T-helper 1 cell treated with Interleukin-12 subunit alpha and Interleukin-12 subunit beta and Interleukin-4 antibody, amounts not matched to agents 30 μg/mL and 1 μg/mL, for 36 hours (primary cell): ENCODE results near the gene INPP5K.

ENCODE experiments used
- H3K27ac Mint-ChIP-seq: one replicate; pipeline ENCODE4 v1.8.0; 2021; ENCODE audit warnings: mild to moderate bottlenecking, mixed read lengths
- H3K27me3 Mint-ChIP-seq: one replicate; pipeline ENCODE4 v1.8.0; 2021; ENCODE audit warnings: low read depth, mixed read lengths
- H3K36me3 Mint-ChIP-seq: one replicate; pipeline ENCODE4 v1.8.0; 2021; ENCODE audit warnings: low read depth, mixed read lengths
- H3K4me1 Mint-ChIP-seq: one replicate; pipeline ENCODE4 v1.8.0; 2021; ENCODE audit warnings: low read depth, mixed read lengths
- H3K4me3 Mint-ChIP-seq: one replicate; pipeline ENCODE4 v1.8.0; 2021; ENCODE audit warnings: mild to moderate bottlenecking, moderate library complexity, mixed read lengths
- H3K9me3 Mint-ChIP-seq: one replicate; pipeline ENCODE4 v1.8.0; 2021; ENCODE audit warnings: mixed read lengths

The INPP5K gene

DNA sequence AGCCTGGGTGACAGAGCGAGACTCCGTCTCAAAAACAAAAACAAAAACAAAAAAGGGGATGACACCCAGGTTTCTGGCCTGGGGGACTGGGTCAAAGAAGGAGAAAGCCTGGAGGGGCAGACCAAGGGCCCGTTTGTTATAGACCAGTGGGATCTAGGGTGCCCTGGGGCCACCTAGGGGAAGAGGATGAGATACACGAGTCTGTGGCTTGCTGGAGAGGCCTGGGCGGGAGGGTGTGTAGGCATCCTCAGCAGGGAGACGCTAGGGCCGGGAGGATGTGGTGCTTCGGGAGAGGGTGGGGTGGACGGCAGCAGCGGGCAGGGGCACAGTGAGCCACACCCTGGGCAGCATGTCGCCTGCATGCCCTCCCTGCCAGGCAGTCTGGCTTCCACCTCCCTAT is 43.2 kb downstream of the INPP5K start:
- H3K9me3 Mint-ChIP-seq, result no peaks in the 10 kb centered on the region
- peaks cover 14% of the 10 kb centered on the region for H3K4me1 Mint-ChIP-seq
- no peak overlapping the region for H3K4me3 Mint-ChIP-seq
- peaks cover 22% of the 10 kb centered on the region for H3K36me3 Mint-ChIP-seq
- no peak overlapping the region for H3K27ac Mint-ChIP-seq
- no peaks in the 10 kb centered on the region for H3K27me3 Mint-ChIP-seq

- H3K27ac Mint-ChIP-seq, result no peak overlapping the region
- peaks cover 27% of the 10 kb centered on the region for H3K36me3 Mint-ChIP-seq
- peaks cover 14% of the 10 kb centered on the region for H3K4me1 Mint-ChIP-seq
- no peaks in the 10 kb centered on the region for H3K27me3 Mint-ChIP-seq
- H3K9me3 Mint-ChIP-seq, result no peaks in the 10 kb centered on the region
- H3K4me3 Mint-ChIP-seq, result no peak overlapping the region
These were observed 44.2 kb downstream of the INPP5K start for GRCh38 chr17:1471911-1472821.

DNA sequence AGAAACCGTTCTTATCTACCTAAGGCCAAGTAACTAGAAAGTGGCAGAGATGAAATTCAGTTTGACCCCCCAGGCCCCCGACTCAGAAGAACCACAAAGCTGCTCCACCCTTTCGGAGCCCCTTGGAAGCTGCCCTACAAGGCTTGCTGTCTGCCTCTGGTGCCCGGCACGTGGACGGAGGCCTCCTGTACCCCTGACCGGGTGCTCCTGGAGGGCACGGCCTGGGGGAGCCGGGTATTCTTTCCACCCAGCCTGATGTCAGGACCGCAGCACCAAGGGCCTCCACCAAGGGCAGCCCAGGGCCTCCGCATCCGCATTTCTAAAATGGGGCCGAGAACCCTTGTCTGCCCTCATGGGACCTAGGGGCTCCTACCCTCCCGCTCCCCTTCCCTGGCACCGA is 44.9 kb downstream of the INPP5K start:
- H3K27me3 Mint-ChIP-seq, result no peaks in the 10 kb centered on the region
- peaks cover 27% of the 10 kb centered on the region for H3K36me3 Mint-ChIP-seq
- H3K27ac Mint-ChIP-seq, result no peak overlapping the region
- no peak overlapping the region for H3K4me3 Mint-ChIP-seq
- H3K4me1 Mint-ChIP-seq, result peaks cover 14% of the 10 kb centered on the region
- no peaks in the 10 kb centered on the region for H3K9me3 Mint-ChIP-seq

DNA sequence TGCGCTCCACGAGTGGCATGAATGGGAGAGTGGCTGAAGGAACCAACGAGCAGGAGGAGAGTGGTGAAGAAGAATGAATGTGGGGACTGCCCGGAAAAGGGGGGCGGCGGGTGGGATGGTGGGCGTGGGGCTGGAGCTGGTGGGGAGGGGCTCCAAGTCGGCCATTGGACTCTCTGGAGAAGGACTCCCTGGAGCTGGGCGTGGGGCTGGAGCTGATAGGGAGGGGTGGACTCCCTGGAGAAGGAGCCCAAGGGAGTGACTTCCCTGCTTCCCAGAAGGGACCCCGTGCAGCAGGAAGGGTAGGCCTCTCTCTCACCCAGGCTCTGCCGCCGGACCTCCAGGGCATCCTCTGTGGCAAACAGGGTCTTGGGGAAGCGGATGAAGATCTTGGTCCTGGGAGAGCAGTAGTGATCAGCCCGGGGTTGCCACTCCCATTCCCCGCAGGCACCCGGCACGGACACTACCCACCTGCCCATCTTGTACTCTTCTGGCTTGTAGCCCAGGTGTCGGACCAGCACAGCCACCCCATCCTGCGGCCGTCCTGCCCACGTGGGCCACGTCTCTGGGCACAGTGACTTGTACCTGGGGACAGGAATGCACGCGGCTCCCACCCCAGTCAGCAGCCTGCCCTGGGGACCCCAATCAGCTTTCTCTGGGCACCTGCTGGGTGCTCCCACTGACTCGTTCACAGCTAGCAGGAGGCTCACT is 45.5 kb downstream of the INPP5K start:
- Mint-ChIP-seq H3K4me3 (no peak overlapping the region), H3K36me3 (peaks cover 27% of the 10 kb centered on the region), H3K27ac (no peak overlapping the region), H3K27me3 (no peaks in the 10 kb centered on the region), H3K4me1 (peaks cover 14% of the 10 kb centered on the region), H3K9me3 (no peaks in the 10 kb centered on the region)

GRCh38 chr17:1470071-1470754 is 46.2 kb downstream of the INPP5K start:
- H3K9me3 Mint-ChIP-seq, result no peaks in the 10 kb centered on the region
- peaks cover 24% of the 10 kb centered on the region for H3K36me3 Mint-ChIP-seq
- H3K27me3 Mint-ChIP-seq, result no peaks in the 10 kb centered on the region
- peaks cover 14% of the 10 kb centered on the region for H3K4me1 Mint-ChIP-seq
- H3K27ac Mint-ChIP-seq, result no peak overlapping the region
- no peak overlapping the region for H3K4me3 Mint-ChIP-seq

DNA sequence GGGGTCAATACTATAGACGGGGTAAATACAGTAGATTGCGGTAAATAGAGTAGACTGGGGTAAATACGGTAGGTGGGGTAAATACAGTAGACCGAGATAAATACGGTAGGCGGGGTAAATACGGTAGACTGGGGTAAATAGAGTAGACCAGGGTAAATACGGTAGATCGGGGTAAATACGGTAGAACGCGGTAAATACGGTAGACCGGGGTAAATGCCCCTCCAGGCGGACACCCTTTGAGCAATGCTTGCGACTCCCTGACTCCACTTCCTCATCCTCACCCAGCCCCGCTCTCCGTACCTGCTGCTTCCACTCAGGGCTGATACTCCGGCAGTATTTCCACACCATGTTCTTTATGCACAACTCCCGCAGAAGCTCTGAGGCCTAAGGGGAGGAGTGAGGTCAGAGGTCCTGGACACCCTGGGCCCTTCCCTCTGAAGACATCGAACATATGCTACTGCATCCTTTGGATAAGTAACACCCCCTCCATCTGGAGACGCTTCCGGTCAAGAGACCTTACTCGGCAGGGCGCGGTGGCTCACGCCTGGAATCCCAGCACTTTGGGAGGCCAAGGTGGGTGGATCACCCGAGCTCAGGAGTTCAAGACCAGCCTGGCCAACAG is 47.1 kb downstream of the INPP5K start:
- Mint-ChIP-seq H3K27ac (no peak overlapping the region), H3K4me1 (peaks cover 16% of the 10 kb centered on the region), H3K36me3 (peaks cover 25% of the 10 kb centered on the region), H3K9me3 (no peaks in the 10 kb centered on the region), H3K4me3 (no peak overlapping the region), H3K27me3 (peaks cover 3% of the 10 kb centered on the region)

DNA sequence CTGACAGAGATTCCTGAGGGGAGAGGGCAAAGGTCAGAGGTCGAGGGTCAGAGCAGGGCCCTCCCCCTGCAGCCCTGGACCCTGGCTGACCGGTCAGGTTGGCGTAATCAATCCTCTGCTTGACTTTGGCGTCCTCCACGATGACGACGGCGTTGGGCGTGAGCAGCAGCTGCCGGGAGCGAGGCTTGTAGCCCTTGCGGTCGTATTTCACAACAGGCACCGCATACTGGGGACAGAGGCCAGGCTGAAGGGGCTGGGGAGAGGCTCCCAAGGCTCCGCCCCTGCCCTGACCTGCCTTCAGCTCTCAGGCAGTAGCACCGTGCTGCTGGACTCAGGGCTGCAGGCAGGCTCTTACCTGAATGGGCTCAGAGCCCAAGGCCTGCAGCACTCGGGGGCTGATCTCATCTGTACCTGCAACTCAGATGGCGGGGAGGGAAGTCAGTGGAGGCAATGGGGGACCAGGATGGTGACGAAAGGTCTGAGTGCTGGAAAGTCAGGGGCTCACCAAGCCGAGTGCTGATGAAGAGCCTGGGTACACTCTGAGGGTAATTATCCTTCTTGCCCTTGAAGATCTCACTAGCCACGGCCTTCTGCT is 48.4 kb downstream of the INPP5K start:
- Mint-ChIP-seq H3K27ac (no peak overlapping the region), H3K36me3 (peaks cover 23% of the 10 kb centered on the region), H3K27me3 (peaks cover 9% of the 10 kb centered on the region), H3K4me3 (no peak overlapping the region), H3K9me3 (no peaks in the 10 kb centered on the region), H3K4me1 (peaks cover 13% of the 10 kb centered on the region)

DNA sequence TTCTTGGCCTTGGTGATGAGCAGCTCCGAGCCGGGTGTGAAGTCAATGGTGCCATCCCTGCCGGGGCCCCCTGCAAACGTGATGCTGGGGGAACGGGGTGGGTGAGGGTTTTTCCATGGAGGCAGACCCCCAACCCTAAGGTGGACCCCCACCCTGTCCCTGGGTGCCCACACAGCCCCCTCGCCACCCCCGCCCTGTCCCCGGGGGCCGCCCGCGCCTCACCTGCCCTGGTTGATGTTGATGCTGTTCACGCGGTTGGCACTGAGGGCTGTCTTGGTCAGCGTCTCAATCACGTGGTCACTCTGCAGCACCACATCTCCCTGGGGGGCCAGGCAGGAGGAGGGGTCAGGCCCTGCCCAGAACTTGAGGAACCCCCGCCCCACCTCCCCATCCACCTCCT is 49.2 kb downstream of the INPP5K start:
- peaks cover 16% of the 10 kb centered on the region for H3K4me1 Mint-ChIP-seq
- no peak overlapping the region for H3K4me3 Mint-ChIP-seq
- H3K27me3 Mint-ChIP-seq, result peaks cover 11% of the 10 kb centered on the region
- peaks cover 23% of the 10 kb centered on the region for H3K36me3 Mint-ChIP-seq
- no peaks in the 10 kb centered on the region for H3K9me3 Mint-ChIP-seq
- no peak overlapping the region for H3K27ac Mint-ChIP-seq

DNA sequence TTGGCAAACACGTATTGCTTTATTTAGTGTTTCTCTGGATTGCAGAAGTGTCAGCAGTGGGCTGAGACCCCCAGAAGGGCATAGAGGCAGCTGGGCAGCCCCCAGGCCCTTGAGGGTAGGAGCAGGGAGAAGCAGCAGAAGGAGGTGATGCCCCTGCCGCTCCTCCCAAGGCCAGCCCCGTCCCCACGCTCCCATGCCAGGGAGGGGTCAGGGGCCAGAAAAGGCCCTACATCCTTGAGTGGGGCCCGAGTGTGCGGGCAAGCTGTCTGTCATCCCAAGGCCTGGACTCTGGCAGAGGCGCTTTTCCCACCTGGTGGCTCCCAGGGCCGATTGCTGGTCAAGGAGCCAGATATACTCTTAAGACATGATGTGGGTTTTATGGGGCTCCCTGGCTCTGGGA is 52.2 kb downstream of the INPP5K start:
- no peak overlapping the region for H3K4me3 Mint-ChIP-seq
- H3K36me3 Mint-ChIP-seq, result peaks cover 15% of the 10 kb centered on the region
- H3K4me1 Mint-ChIP-seq, result peaks cover 24% of the 10 kb centered on the region
- no peak overlapping the region for H3K27ac Mint-ChIP-seq
- peaks cover 29% of the 10 kb centered on the region for H3K27me3 Mint-ChIP-seq
- H3K9me3 Mint-ChIP-seq, result no peaks in the 10 kb centered on the region

DNA sequence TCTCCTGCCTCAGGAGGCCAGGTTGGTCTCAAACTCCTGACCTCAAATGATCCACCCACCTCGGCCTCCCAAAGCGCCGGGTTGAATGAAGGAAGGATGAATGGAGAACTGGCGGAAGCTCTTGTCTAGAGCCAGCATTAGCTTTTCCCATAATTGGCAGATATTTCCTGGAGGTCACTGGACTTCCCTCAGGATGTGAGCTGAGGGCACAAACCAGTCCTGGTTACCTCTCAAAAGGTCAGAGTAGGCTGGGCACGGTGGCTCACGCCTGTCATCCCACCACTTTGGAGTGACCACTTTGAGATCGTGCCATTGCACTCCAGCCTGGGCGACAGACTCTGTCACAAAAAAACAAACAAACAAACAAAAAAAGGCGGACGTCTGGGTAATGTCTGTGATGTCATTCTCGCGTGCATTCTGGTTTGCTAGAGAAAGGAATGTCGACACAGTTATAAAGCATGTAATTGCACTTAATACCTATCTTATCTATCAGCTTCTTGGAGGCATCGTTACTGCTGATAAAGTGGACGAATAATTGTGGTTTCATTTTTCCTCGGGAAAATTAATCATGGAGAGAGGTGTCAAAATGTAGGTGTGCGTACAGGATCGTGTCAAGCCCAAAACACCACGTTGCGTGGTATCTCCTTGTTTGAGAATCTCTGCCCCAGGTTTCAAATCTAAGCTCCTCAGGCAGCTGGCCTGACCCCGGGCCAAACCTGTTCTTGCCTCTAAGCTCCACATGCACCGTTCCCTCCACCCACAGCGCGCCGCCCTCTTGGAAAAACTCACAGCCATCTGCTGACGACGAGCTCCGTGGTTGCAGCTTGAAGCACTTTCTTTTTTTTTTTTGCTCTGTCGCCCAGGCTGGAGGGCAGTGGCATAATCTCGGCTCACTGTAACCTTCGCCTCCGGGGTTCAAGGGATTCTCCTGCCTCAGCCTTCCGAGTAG is 54.0 kb downstream of the INPP5K start:
- H3K4me1 Mint-ChIP-seq, result peaks cover 24% of the 10 kb centered on the region
- H3K27ac Mint-ChIP-seq, result no peak overlapping the region
- peaks cover 1% of the 10 kb centered on the region for H3K36me3 Mint-ChIP-seq
- H3K4me3 Mint-ChIP-seq, result peak overlapping the region; percentile 61
- H3K27me3 Mint-ChIP-seq, result peaks cover 29% of the 10 kb centered on the region
- no peaks in the 10 kb centered on the region for H3K9me3 Mint-ChIP-seq

GRCh38 chr17:1461198-1461944 is 55.0 kb downstream of the INPP5K start:
- Mint-ChIP-seq H3K4me3 (no peak overlapping the region), H3K9me3 (no peaks in the 10 kb centered on the region), H3K36me3 (peaks cover 3% of the 10 kb centered on the region), H3K27ac (no peak overlapping the region), H3K27me3 (peaks cover 32% of the 10 kb centered on the region), H3K4me1 (peaks cover 28% of the 10 kb centered on the region)

GRCh38 chr17:1460233-1460632 is 56.2 kb downstream of the INPP5K start:
- peaks cover 32% of the 10 kb centered on the region for H3K27me3 Mint-ChIP-seq
- no peak overlapping the region for H3K27ac Mint-ChIP-seq
- no peaks in the 10 kb centered on the region for H3K9me3 Mint-ChIP-seq
- no peak overlapping the region for H3K4me3 Mint-ChIP-seq
- peaks cover 29% of the 10 kb centered on the region for H3K4me1 Mint-ChIP-seq
- peaks cover 3% of the 10 kb centered on the region for H3K36me3 Mint-ChIP-seq
